HG03280 (cell line): Measurements from ENCODE around the gene TMEM63C.

Experiments used
- ATAC-seq: cut with Tn5 transposase; IDR thresholded peaks from one replicate; pipeline ENCODE4 v1.9.1; 2021; ENCODE audit warnings: mild to moderate bottlenecking, moderate library complexity; ENCODE audit not compliant: unreplicated experiment

The TMEM63C gene

DNA sequence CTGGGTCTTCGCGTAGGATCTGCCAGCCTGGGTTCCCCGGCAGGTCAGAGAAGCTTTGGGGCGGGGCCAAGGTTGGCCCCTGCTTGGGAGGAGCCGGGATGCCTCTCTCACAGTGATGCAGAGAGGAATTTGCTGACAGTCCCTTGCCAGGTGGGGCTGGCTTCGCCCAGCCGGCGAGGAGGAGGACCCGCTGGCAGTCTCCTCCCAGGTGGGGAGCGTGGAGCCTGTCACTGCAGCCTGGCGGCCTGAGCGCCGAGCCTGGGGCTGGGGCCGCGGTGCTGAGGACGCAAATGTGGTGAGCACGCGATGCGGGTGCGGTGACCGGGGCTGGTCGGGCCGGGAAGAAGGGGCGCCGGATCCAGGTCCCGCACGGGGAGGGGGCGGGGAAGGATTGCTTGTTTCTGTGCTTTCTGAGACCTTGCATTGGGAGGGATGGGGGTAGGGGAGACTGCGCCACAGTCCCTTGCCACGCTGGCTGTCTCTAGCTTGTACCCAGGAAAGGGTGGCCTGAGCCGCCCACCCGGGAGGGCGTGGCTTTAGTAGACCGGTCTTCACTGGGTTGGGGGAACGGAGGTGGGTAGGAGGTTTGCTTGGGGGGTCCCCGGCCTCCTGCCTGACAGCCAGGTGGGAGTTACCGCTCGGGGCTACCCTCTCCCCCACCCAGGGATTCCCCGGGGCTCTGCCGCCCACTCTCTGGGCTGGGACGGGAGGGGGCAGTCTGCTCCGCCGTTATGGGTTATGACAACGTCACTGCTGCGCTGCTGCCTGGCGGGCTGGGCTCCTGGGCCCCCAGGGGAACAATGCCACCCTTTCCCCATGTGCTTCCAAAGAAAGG, at the start of gene TMEM63C:
Gene TMEM63C (plus strand): TSS at position 196 of the 835 bp plus-strand sequence. CDS start 37,016 bp downstream, outside the sequence.
- ATAC-seq: no peak

GRCh38 chr14:77131871-77132486, 49.6 kb upstream of the TMEM63C start:
- no peak for ATAC-seq

DNA sequence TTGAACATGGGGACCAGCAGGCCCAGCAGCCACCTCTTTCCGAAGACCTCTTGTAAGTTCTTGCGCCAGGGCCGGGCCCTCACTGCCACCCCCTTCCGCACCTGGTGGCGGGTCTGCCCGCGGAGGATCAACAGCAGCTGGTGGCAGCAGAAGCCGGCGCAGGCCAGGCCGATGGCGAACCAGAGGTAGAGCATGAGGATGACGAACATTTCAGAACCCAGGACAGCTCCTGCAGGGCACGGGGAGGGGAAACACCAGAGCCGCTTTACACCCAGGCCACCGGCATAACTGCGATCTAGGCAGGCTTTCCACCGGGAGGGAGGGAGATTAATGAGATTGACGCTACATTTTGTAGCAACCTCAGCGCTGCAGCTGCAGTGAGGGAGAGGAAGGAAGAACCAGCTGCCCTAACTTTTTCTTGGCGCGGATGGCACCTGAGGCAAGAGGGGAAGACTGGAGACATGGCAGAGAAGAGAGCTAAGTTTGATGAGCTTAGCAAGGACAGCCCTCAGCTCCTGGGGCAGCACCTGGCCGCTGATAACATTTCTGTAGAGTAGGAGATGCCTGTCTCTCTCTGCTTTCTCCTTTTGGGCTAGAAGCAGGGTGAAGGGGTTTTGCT, 47.8 kb upstream of the TMEM63C start:
- no peak for ATAC-seq

DNA sequence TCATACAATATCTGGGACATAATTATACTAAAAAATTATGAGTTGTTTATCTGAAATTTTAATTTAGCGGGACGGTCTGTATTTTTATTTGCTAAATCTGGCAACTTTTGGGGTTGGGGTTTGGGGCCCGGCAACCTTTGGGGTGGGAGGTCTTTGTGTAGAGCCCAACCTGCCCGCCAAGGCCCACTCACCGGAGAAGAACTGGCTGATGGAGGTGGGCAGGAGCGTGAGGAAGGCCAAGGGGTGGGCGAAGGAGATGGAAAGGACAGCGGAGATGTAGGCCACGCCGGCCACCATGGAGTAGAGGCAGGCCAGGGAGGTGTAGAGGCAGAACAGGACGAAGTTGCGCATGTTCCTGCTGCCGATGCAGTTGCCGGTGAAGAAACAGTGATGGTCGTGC, 42.6 kb upstream of the TMEM63C start:
- no peak for ATAC-seq

- no peak for ATAC-seq
These were observed 41.8 kb upstream of the TMEM63C start for GRCh38 chr14:77139540-77140358.

- no peak for ATAC-seq
These were observed 41.0 kb upstream of the TMEM63C start for GRCh38 chr14:77140359-77141213.

GRCh38 chr14:77141214-77142004, 40.2 kb upstream of the TMEM63C start, which contains the start of gene ZDHHC22:
Gene ZDHHC22, minus strand, starts transcription at chr14:77141791. Its CDS starts 2,053 bp downstream, at chr14:77139738.
- ATAC-seq: no peak

DNA sequence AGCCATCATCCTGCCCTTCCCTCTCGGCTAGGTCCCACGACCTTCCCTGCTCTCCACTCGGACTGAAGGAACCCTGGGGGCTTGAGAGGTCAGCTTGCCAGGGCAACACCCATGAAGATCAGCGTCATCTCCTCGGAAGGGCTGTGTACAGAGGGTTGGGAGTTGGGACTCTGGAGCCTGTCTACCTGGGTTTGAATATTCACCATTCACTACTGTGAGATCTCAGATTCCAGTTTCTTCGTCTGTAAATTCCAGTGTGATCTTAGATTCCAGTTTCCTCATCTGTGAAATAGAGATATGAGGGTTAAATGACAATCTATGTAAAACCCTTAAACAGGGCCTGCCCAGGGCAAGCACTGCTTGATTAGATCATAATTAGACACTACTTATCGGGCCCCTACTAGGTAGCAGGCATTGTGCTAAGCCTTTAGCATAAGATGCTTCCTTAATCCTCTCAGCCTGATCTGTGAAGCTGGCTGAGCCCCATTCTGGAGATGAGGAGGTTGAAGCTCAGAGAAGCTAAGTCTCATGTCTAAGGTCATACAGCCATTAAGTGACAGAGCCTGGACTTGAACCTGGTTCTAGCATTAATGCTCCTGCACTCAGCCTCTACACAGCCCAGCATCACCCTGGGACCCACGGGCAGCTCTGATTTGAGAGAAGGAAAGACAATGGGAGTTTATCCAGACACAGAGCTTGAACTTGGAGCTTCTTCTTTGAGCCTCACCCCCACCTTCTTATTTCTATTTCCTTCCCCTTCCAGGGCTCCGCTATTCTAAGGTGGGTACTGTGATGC, 39.4 kb upstream of the TMEM63C start:
- ATAC-seq: no peak

DNA sequence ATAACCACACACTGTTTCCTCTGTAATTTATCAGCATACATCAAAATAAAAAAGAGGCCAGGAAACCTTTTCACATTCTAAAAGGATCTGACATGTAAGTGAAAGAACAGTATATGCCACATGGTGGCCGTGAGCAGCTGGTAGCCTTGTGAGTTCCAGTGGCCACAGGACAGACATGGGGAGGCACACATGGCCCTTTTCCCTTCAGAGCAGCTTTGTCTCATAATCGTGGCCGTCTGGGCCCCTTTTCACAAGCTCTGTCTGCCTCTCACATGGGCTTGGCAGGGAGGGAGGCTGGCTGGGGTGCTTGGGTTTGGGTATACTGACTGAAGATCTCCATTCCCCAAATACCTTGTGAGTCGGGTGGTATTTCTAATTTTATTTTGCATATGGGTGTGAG, 38.5 kb upstream of the TMEM63C start:
- ATAC-seq: no peak

GRCh38 chr14:77144412-77145115, 37.0 kb upstream of the TMEM63C start:
- ATAC-seq: no peak

- no peak for ATAC-seq
These were observed 35.4 kb upstream of the TMEM63C start for GRCh38 chr14:77145975-77146740.

DNA sequence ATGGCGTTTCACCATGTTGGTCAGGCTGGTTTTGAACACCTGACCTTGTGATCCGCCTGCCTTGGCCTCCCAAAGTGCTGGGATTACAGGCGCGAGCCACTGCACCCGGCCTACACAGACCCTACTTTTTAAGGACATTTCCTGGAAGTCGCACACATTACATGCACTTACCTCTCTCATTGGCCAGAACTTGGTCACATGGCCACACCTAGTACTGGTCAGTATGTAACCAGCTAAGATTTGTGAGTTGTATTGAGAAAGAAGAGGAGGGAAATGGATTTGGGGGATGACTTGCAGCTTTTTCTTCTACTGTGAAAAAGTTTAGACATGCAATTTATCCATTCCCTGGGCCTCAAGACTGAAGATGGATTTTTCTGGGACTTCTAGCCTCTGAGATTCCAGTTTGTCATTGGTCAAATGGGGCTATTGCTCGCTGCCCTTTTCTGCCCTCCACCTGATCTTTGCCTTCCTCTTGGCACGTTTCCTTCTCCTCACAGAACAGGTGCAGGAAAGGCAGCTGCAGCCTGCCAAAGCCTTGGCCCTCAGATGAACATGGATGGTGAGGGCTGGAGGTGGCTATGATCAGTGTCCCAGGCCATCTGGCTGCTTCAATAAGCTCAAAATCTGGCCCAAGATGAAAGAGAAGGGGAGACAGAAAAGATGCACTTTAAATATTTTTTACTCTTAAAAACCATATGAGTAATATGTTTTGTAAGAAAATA, 32.9 kb upstream of the TMEM63C start:
- ATAC-seq: no peak

DNA sequence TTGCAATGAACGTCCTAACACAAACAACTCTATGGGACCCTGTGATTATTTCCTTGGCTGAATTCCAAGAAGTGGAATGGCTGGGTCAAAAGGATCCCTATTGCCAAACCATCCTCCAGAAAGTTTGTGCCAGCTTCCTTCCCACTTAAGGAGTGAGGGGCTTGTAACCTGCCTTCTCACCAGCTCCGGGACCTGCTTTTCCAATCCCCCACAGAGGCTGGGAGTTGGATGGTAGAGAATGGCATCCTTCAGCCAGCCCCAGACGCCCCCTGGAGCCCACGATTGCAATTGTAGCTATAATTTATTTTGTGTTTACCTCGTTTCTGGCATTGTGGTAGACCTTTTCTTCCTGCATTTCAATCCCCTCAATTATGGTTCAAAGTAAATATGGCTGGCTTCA, 30.4 kb upstream of the TMEM63C start:
- no peak for ATAC-seq

DNA sequence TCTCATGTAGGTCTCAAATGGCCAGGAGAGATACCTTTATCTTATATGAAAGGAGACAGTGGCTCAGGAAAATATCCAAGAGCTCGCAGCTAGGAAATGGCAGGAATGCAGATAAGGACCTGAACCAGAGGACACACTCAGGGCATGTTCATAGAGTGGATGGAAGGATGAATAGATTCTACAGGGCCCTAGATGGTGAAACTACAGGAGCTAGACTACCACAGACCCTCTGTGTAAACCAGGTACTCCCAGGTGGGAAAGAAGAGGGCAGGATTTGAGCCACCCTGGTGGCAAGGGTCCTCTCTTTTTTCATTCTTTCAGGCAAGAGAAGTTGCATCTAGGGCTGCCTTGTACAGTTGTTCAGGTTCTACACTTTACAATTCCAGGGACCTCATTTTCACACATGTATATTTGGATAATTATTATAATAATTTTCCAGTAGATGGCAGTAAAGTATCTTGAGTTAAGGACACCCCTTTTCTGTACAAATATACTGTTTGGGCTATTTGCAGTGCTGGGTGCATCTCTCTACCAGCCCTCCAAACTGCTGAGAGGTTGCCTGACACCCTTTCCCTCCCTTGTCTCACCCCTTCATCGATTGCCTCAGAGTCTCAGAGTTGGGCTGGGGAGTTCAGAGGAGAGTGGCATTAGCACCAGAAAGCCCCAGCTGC, 29.5 kb upstream of the TMEM63C start:
- ATAC-seq: no peak

- ATAC-seq: no peak
These were observed 27.8 kb upstream of the TMEM63C start for GRCh38 chr14:77153802-77154201.

DNA sequence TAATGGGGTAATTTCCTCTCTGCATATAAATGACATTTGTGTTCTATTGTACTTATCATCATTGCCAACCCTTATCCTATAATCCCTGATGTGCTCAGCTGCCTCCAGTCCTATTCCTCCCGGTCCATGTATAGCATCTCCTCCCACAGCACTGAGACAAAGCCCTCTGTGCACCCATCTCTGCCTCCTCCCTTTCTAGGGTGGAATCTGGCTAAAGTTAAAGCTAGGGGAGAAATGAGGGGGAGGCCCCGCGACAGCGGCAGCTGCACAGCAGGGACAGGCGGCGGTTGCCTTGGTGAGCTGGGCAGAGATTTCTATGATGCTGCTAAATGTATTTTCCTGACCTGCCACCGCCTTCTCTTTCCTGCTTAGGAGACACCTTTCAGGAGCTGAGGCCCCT, 27.2 kb upstream of the TMEM63C start:
- no peak for ATAC-seq
